ENCODE measurements around the gene RHBG. TPM values are rescaled to one million over a fixed set of nuclear protein-coding genes. Genes with fewer than 3 reads are reported as not detected.
A peak's percentile ranks its signal among the peaks of the same experiment; 100 is the strongest.
"Not testable (repeated sequence)": the region's sequence is repeated elsewhere in the genome, so short reads cannot be mapped to it uniquely, and the experiment has no call there.

The RHBG gene
- total RNA-seq, 2 experiments from 2014 or later: not detected

- ChIA-PET POLR2A (interaction anchor here (1.0 to 2.0 kb wide), 4 partner anchors 55 to 162 kb away, joined by 3 to 17 read pairs (median 4); partner anchors contain the start of genes MEF2D, PMF1, SMG5 and TMEM79), CTCF (interaction anchor here (1.6 kb wide), 1 partner anchor 367 kb away, joined by 3 read pairs; the partner anchor contains the start of gene CRABP2)
- H3K4me3 Mint-ChIP-seq: peak within 1 kb of the TSS; percentile 87
- Histone ChIP-seq H3K27ac (ENCODE audit: low read depth in 1 of 2, low read length in 2 of 2) (peak within 1 kb of the TSS; percentile 79 to 96), H3K4me3 (ENCODE audit: low read length) (peak within 1 kb of the TSS; percentile 84), H3K36me3 (ENCODE audit: insufficient read depth, low read length) (peaks cover 25% of the 10 kb centered on the region), H3K27me3 (ENCODE audit: control insufficient read depth in 1 of 2, insufficient read depth in 2 of 2, low read length in 2 of 2) (no peaks in the 10 kb centered on the region), H3K9me3 (ENCODE audit: control insufficient read depth in 1 of 2, insufficient read depth in 1 of 2, low read length in 2 of 2) (no peaks in the 10 kb centered on the region), H3K4me1 (ENCODE audit: insufficient read depth, low read length) (peaks cover 23% of the 10 kb centered on the region)
- peak; percentile 95 for ATAC-seq (ENCODE audit: poor library complexity)
- peak; percentile 98 to 100 (median 99) for DNase-seq
- H3K9me3 Mint-ChIP-seq: no peaks in the 10 kb centered on the region
- TF ChIP-seq CTCF (IDR thresholded peaks at IDR 0.05): no peak
- peaks cover 44% of the 10 kb centered on the region for H3K36me3 Mint-ChIP-seq (ENCODE audit: low read depth)
- H3K27me3 Mint-ChIP-seq: no peaks in the 10 kb centered on the region
- H3K27ac Mint-ChIP-seq: peak within 1 kb of the TSS; percentile 88
- peaks cover 41% of the 10 kb centered on the region for H3K4me1 Mint-ChIP-seq (ENCODE audit: low read depth)
- intact Hi-C loops (cut with DNase I, micrococcal nuclease): loop anchor here in 1 of 2 experiments (1.0 to 5.0 kb wide), 3 partner anchors 56 to 146 kb away; partner anchors contain the start of genes PMF1, SLC25A44 and SMG5
These were observed 30.6 kb upstream of the RHBG start, which contains the start of the genes CCT3 and TSACC for GRCh38 chr1:156338180-156338976. CCT3 (minus strand) TSS chr1:156338292; CDS start chr1:156338184, 108 bp downstream. TSACC (plus strand) TSS chr1:156338526; CDS start chr1:156339758, 1,232 bp downstream.

GRCh38 chr1:156342166-156342955, 26.6 kb upstream of the RHBG start:
- Histone ChIP-seq H3K27me3 (ENCODE audit: control insufficient read depth in 1 of 2, insufficient read depth in 2 of 2, low read length in 2 of 2) (no peaks in the 10 kb centered on the region), H3K4me3 (ENCODE audit: low read length) (no peak overlapping the region), H3K27ac (ENCODE audit: low read depth in 1 of 2, low read length in 2 of 2) (no peak overlapping the region), H3K4me1 (ENCODE audit: insufficient read depth, low read length) (peaks cover 10% of the 10 kb centered on the region), H3K36me3 (ENCODE audit: insufficient read depth, low read length) (no peaks in the 10 kb centered on the region), H3K9me3 (ENCODE audit: control insufficient read depth in 1 of 2, insufficient read depth in 1 of 2, low read length in 2 of 2) (no peaks in the 10 kb centered on the region)
- peaks cover 12% of the 10 kb centered on the region for H3K36me3 Mint-ChIP-seq (ENCODE audit: low read depth)
- intact Hi-C loops (cut with DNase I, micrococcal nuclease): no loop called here
- no peak overlapping the region for H3K27ac Mint-ChIP-seq
- peak overlapping the region; percentile 23 for H3K4me3 Mint-ChIP-seq
- no peak for DNase-seq
- no peak for TF ChIP-seq CTCF (IDR thresholded peaks at IDR 0.05)
- H3K4me1 Mint-ChIP-seq (ENCODE audit: low read depth): peaks cover 12% of the 10 kb centered on the region
- no peaks in the 10 kb centered on the region for H3K27me3 Mint-ChIP-seq
- no peak for ATAC-seq (ENCODE audit: poor library complexity)
- no peaks in the 10 kb centered on the region for H3K9me3 Mint-ChIP-seq
- CTCF ChIA-PET: no interaction called here
- POLR2A ChIA-PET: no interaction called here

GRCh38 chr1:156344409-156344808, 24.6 kb upstream of the RHBG start:
- no peaks in the 10 kb centered on the region for H3K27me3 Mint-ChIP-seq
- no peaks in the 10 kb centered on the region for H3K4me1 Mint-ChIP-seq (ENCODE audit: low read depth)
- H3K9me3 ChIP-seq (ENCODE audit: control insufficient read depth in 1 of 2, insufficient read depth in 1 of 2, low read length in 2 of 2): no peaks in the 10 kb centered on the region
- ChIA-PET CTCF (no interaction called here), POLR2A (no interaction called here)
- intact Hi-C loops (cut with DNase I, micrococcal nuclease): no loop called here
- ATAC-seq (ENCODE audit: poor library complexity): no peak
- H3K36me3 Mint-ChIP-seq (ENCODE audit: low read depth): no peaks in the 10 kb centered on the region
- H3K9me3 Mint-ChIP-seq: no peaks in the 10 kb centered on the region
- no peak overlapping the region for H3K4me3 ChIP-seq (ENCODE audit: low read length)
- no peak overlapping the region for H3K27ac Mint-ChIP-seq
- no peaks in the 10 kb centered on the region for H3K27me3 ChIP-seq (ENCODE audit: control insufficient read depth in 1 of 2, insufficient read depth in 2 of 2, low read length in 2 of 2)
- no peaks in the 10 kb centered on the region for H3K36me3 ChIP-seq (ENCODE audit: insufficient read depth, low read length)
- DNase-seq: no peak
- H3K4me1 ChIP-seq (ENCODE audit: insufficient read depth, low read length): no peaks in the 10 kb centered on the region
- TF ChIP-seq CTCF (IDR thresholded peaks at IDR 0.05): no peak
- no peak overlapping the region for H3K4me3 Mint-ChIP-seq
- H3K27ac ChIP-seq (ENCODE audit: low read depth in 1 of 2, low read length in 2 of 2): no peak overlapping the region

GRCh38 chr1:156346035-156346434, 23.0 kb upstream of the RHBG start:
- H3K27ac ChIP-seq (ENCODE audit: low read depth in 1 of 2, low read length in 2 of 2); intact Hi-C loops (cut with DNase I, micrococcal nuclease); H3K4me3 Mint-ChIP-seq; H3K36me3 Mint-ChIP-seq (ENCODE audit: low read depth); H3K9me3 Mint-ChIP-seq; H3K27me3 Mint-ChIP-seq; H3K36me3 ChIP-seq (ENCODE audit: insufficient read depth, low read length); DNase-seq; H3K4me1 Mint-ChIP-seq (ENCODE audit: low read depth); H3K9me3 ChIP-seq (ENCODE audit: control insufficient read depth in 1 of 2, insufficient read depth in 1 of 2, low read length in 2 of 2); ATAC-seq (ENCODE audit: poor library complexity); H3K4me1 ChIP-seq (ENCODE audit: insufficient read depth, low read length); POLR2A ChIA-PET; H3K27ac Mint-ChIP-seq; H3K4me3 ChIP-seq (ENCODE audit: low read length); H3K27me3 ChIP-seq (ENCODE audit: control insufficient read depth in 1 of 2, insufficient read depth in 2 of 2, low read length in 2 of 2): not testable (repeated sequence)
- CTCF ChIA-PET: interaction anchor here (1.2 kb wide), 1 partner anchor 40 kb away, joined by 4 read pairs; no protein-coding TSS in a partner anchor

All from CD4-positive, alpha-beta T cell (primary cell).